Skeletal muscle satellite cell (primary cell): ENCODE results near the gene SMIM30.
"Not testable (repeated sequence)": the region's sequence is repeated elsewhere in the genome, so short reads cannot be mapped to it uniquely, and the experiment has no call there.

ENCODE experiments used
- H3K27me3 ChIP-seq: 2 replicates; pipeline ENCODE4 v1.7.0; 2013; ENCODE audit warnings: low read length; ENCODE audit not compliant: control insufficient read depth, insufficient read depth
- H3K36me3 ChIP-seq: 2 replicates; pipeline ENCODE4 v1.7.0; 2013; ENCODE audit warnings: mild to moderate bottlenecking, control low read depth, low read length; ENCODE audit not compliant: insufficient read depth
- H3K4me1 ChIP-seq: 2 replicates; pipeline ENCODE4 v1.7.0; 2013; ENCODE audit warnings: low read length; ENCODE audit not compliant: control insufficient read depth, insufficient read depth
- H3K4me2 ChIP-seq: 2 replicates; pipeline ENCODE4 v1.7.0; 2013; ENCODE audit warnings: mild to moderate bottlenecking, low read length
- H3K4me3 ChIP-seq: 2 replicates; pipeline ENCODE4 v1.7.0; 2013; ENCODE audit warnings: low read length
- H3K9ac ChIP-seq: 2 replicates; pipeline ENCODE4 v1.7.0; 2013; ENCODE audit warnings: mild to moderate bottlenecking, low read depth, low read length, moderate library complexity
- H3K9me3 ChIP-seq: replicated peaks from 2 replicates; pipeline ENCODE4 v1.7.0; 2013; ENCODE audit warnings: mild to moderate bottlenecking, control low read depth, low read length

Gene SMIM30

GRCh38 chr7:113137241-113137640 lies 18.9 kb upstream of the SMIM30 start:
- Histone ChIP-seq H3K9ac (no peak overlapping the region), H3K27me3 (no peaks in the 10 kb centered on the region), H3K4me3 (no peak overlapping the region), H3K36me3 (no peaks in the 10 kb centered on the region), H3K4me1 (no peaks in the 10 kb centered on the region), H3K9me3 (no peaks in the 10 kb centered on the region), H3K4me2 (no peak overlapping the region)

- no peaks in the 10 kb centered on the region for H3K4me1 ChIP-seq
- H3K36me3 ChIP-seq = no peaks in the 10 kb centered on the region
- H3K9ac ChIP-seq = no peak overlapping the region
- no peaks in the 10 kb centered on the region for H3K9me3 ChIP-seq
- no peaks in the 10 kb centered on the region for H3K27me3 ChIP-seq
- no peak overlapping the region for H3K4me2 ChIP-seq
- no peak overlapping the region for H3K4me3 ChIP-seq
Measured at GRCh38 chr7:113134025-113134424, 15.7 kb upstream of the SMIM30 start.

- no peak overlapping the region for H3K9ac ChIP-seq
Measured at GRCh38 chr7:113131367-113131766, 13.0 kb upstream of the SMIM30 start.

GRCh38 chr7:113128031-113128430 lies 9.7 kb upstream of the SMIM30 start:
- Histone ChIP-seq H3K27me3 (no peaks in the 10 kb centered on the region), H3K4me1 (peaks cover 3% of the 10 kb centered on the region), H3K9me3 (no peaks in the 10 kb centered on the region), H3K36me3 (no peaks in the 10 kb centered on the region), H3K9ac (no peak overlapping the region), H3K4me3 (no peak overlapping the region), H3K4me2 (no peak overlapping the region)

More at GRCh38 chr7:113131367-113131766, 13.0 kb upstream of the SMIM30 start:
- no peaks in the 10 kb centered on the region for H3K27me3 ChIP-seq
- no peak overlapping the region for H3K4me3 ChIP-seq
- H3K4me1 ChIP-seq = peaks cover 3% of the 10 kb centered on the region
- no peaks in the 10 kb centered on the region for H3K36me3 ChIP-seq
- no peaks in the 10 kb centered on the region for H3K9me3 ChIP-seq
- H3K4me2 ChIP-seq = no peak overlapping the region

GRCh38 chr7:113125728-113126127 lies 7.4 kb upstream of the SMIM30 start:
- peaks cover 3% of the 10 kb centered on the region for H3K4me1 ChIP-seq
- no peaks in the 10 kb centered on the region for H3K27me3 ChIP-seq
- H3K36me3 ChIP-seq = no peaks in the 10 kb centered on the region

GRCh38 chr7:113122744-113123143 lies 4.4 kb upstream of the SMIM30 start:
- Histone ChIP-seq H3K9me3 (no peaks in the 10 kb centered on the region), H3K4me2 (no peak overlapping the region), H3K9ac (no peak overlapping the region), H3K4me1 (peaks cover under 1% of the 10 kb centered on the region), H3K4me3 (no peak overlapping the region), H3K27me3 (no peaks in the 10 kb centered on the region), H3K36me3 (no peaks in the 10 kb centered on the region)

More at GRCh38 chr7:113125728-113126127, 7.4 kb upstream of the SMIM30 start:
- Histone ChIP-seq H3K4me3 (no peak overlapping the region), H3K9ac (no peak overlapping the region), H3K9me3 (no peaks in the 10 kb centered on the region), H3K4me2 (no peak overlapping the region)

GRCh38 chr7:113120647-113121046 lies 2.3 kb upstream of the SMIM30 start:
- peaks cover 6% of the 10 kb centered on the region for H3K36me3 ChIP-seq
- H3K9me3 ChIP-seq = no peaks in the 10 kb centered on the region
- no peak overlapping the region for H3K4me3 ChIP-seq
- peaks cover 7% of the 10 kb centered on the region for H3K4me1 ChIP-seq
- no peaks in the 10 kb centered on the region for H3K27me3 ChIP-seq
- H3K9ac ChIP-seq = no peak overlapping the region
- H3K4me2 ChIP-seq = no peak overlapping the region

- no peaks in the 10 kb centered on the region for H3K9me3 ChIP-seq
- peaks cover 6% of the 10 kb centered on the region for H3K36me3 ChIP-seq
- no peaks in the 10 kb centered on the region for H3K27me3 ChIP-seq
- no peak overlapping the region for H3K9ac ChIP-seq
- peaks cover 7% of the 10 kb centered on the region for H3K4me1 ChIP-seq
- H3K4me2 ChIP-seq = peak overlapping the region; percentile 78
- H3K4me3 ChIP-seq = no peak overlapping the region
Measured at GRCh38 chr7:113119429-113119828, 1.1 kb upstream of the SMIM30 start.

- H3K36me3 ChIP-seq, H3K27me3 ChIP-seq, H3K4me1 ChIP-seq, H3K9me3 ChIP-seq: not testable (repeated sequence)
- Histone ChIP-seq H3K4me2 (peak overlapping the region; percentile 78), H3K9ac (peak overlapping the region; percentile 78), H3K4me3 (peak overlapping the region; percentile 76)
Measured at GRCh38 chr7:113117374-113117774, 980 bp downstream of the SMIM30 start.

GRCh38 chr7:113113912-113114311 lies 4.4 kb downstream of the SMIM30 start:
- H3K4me1 ChIP-seq = peaks cover 7% of the 10 kb centered on the region
- no peaks in the 10 kb centered on the region for H3K9me3 ChIP-seq
- H3K36me3 ChIP-seq = peaks cover 6% of the 10 kb centered on the region
- H3K27me3 ChIP-seq = no peaks in the 10 kb centered on the region
- no peak overlapping the region for H3K4me2 ChIP-seq
- H3K4me3 ChIP-seq = no peak overlapping the region
- H3K9ac ChIP-seq = no peak overlapping the region

- Histone ChIP-seq H3K4me3 (no peak overlapping the region), H3K4me1 (no peaks in the 10 kb centered on the region), H3K9ac (no peak overlapping the region), H3K4me2 (no peak overlapping the region), H3K27me3 (no peaks in the 10 kb centered on the region), H3K9me3 (no peaks in the 10 kb centered on the region), H3K36me3 (no peaks in the 10 kb centered on the region)
Measured at GRCh38 chr7:113109718-113110117, 8.6 kb downstream of the SMIM30 start.

- peak overlapping the region; percentile 3 for H3K9ac ChIP-seq
- no peaks in the 10 kb centered on the region for H3K36me3 ChIP-seq
- no peaks in the 10 kb centered on the region for H3K4me1 ChIP-seq
- no peaks in the 10 kb centered on the region for H3K27me3 ChIP-seq
- H3K4me2 ChIP-seq = peak overlapping the region; percentile 41
- no peaks in the 10 kb centered on the region for H3K9me3 ChIP-seq
- peak overlapping the region; percentile 34 for H3K4me3 ChIP-seq
Measured at GRCh38 chr7:113100121-113100603, 18.2 kb downstream of the SMIM30 start.
